PC-9 (cell line): ENCODE data around the gene SORBS2. TPM values are rescaled to one million over a fixed set of nuclear protein-coding genes. Genes with fewer than 3 reads are reported as not detected.

Source experiments
- BruUV-seq: library from RNA; stranded (reverse); fragments of 400-500 nt; replicated peaks from 2 replicates; lab custom pipeline; 2021; lab: Mats Ljungman, UMichigan
- CTCF ChIA-PET: fragments of 300-600 bp; sonication (Branson Sonifier 250); formaldehyde crosslinking; loops from one replicate; lab custom pipeline; 2022; ENCODE audit warnings: antibody characterized with exemption; lab: Charles Lee
- POLR2A ChIA-PET: fragments of 300-600 bp; sonication (Branson Sonifier 250); formaldehyde crosslinking; loops from one replicate; lab custom pipeline; 2022; ENCODE audit warnings: antibody characterized with exemption; ENCODE audit not compliant: unreplicated experiment; lab: Charles Lee
- DNase-seq, 2 experiments: peaks; one replicate each; pipeline versions ENCODE4 v3.0.0 to v3.0.0-alpha.2; 2015 to 2022; ENCODE audit warnings: mixed read lengths in 1 of 2
- H2AFZ ChIP-seq: fragments of 200-600 bp; sonication (generic); 2 replicates; pipeline ENCODE4 v1.8.1; 2017; ENCODE audit warnings: antibody characterized with exemption
- H3F3A ChIP-seq: fragments of 200-600 bp; sonication (generic); 2 replicates; pipeline ENCODE4 v1.8.1; 2017; ENCODE audit warnings: antibody characterized with exemption, mild to moderate bottlenecking, low read depth; ENCODE audit not compliant: insufficient read depth
- H3K27ac ChIP-seq: fragments of 200-600 bp; sonication (generic); 2 replicates; pipeline ENCODE4 v1.6.1; 2016; ENCODE audit warnings: mixed run types
- H3K27me3 ChIP-seq: fragments of 200-600 bp; sonication (generic); 2 replicates; pipeline ENCODE4 v1.6.1; 2016; ENCODE audit warnings: low read depth, mixed run types; ENCODE audit not compliant: insufficient read depth
- H3K36me3 ChIP-seq: fragments of 200-600 bp; sonication (generic); 2 replicates; pipeline ENCODE4 v1.6.1; 2016; ENCODE audit warnings: low read depth, mixed run types
- H3K4me1 ChIP-seq: fragments of 200-600 bp; sonication (generic); replicated peaks from 2 replicates; pipeline ENCODE4 v1.6.1; 2016; ENCODE audit warnings: mixed run types; ENCODE audit not compliant: insufficient read depth
- H3K4me2 ChIP-seq: fragments of 200-600 bp; sonication (generic); 2 replicates; pipeline ENCODE4 v1.6.1; 2017; ENCODE audit warnings: mixed run types
- H3K4me3 ChIP-seq: fragments of 200-600 bp; sonication (generic); 2 replicates; pipeline ENCODE4 v1.6.1; 2016; ENCODE audit warnings: mixed run types
- H3K79me2 ChIP-seq: fragments of 200-600 bp; sonication (generic); 2 replicates; pipeline ENCODE4 v1.6.1; 2017; ENCODE audit warnings: low read depth, mixed run types
- H3K9me2 ChIP-seq: fragments of 200-600 bp; sonication (generic); 2 replicates; pipeline ENCODE4 v1.8.1; 2017; ENCODE audit warnings: mild to moderate bottlenecking; ENCODE audit not compliant: insufficient read depth
- H3K9me3 ChIP-seq: fragments of 200-600 bp; sonication (generic); 2 replicates; pipeline ENCODE4 v1.8.1; 2016; ENCODE audit warnings: low read depth; ENCODE audit not compliant: insufficient read depth
- H4K20me1 ChIP-seq: fragments of 200-600 bp; sonication (generic); 2 replicates; pipeline ENCODE4 v1.8.1; 2017; ENCODE audit not compliant: insufficient read depth
- CTCF ChIP-seq: fragments of 200-600 bp; sonication (generic); conservative IDR thresholded peaks from 2 replicates; pipeline ENCODE4 v1.6.1; 2017; ENCODE audit warnings: mixed run types, antibody characterized with exemption, mild to moderate bottlenecking, moderate library complexity
- EZH2 ChIP-seq: fragments of 200-600 bp; sonication (generic); IDR thresholded peaks from 2 replicates; pipeline ENCODE4 v1.8.0; 2017; ENCODE audit warnings: antibody characterized with exemption, low read depth
- intact Hi-C: fragments of 100-400 bp; cut with micrococcal nuclease; formaldehyde crosslinking; loops from one replicate; pipeline ENCODE4 v1.10.0; 2022; ENCODE audit not compliant: unreplicated experiment
- total RNA-seq: library from RNA; stranded (reverse); gene quantifications from 2 replicates; pipeline ENCODE4 v1.2.3, GENCODE V29; 2021

SORBS2 gene
- total RNA-seq, 1 experiment from 2014 or later, result 16.4 TPM

GRCh38 chr4:185711726-185712125, 100.3 kb downstream of the SORBS2 start:
- Histone ChIP-seq H4K20me1 (no peaks in the 10 kb centered on the region), H3K4me1 (no peaks in the 10 kb centered on the region), H2AFZ (no peak overlapping the region), H3K4me3 (no peak overlapping the region), H3K4me2 (no peak overlapping the region), H3K9me2 (no peaks in the 10 kb centered on the region), H3K27ac (no peak overlapping the region), H3K27me3 (no peaks in the 10 kb centered on the region), H3K9me3 (no peaks in the 10 kb centered on the region), H3K36me3 (no peaks in the 10 kb centered on the region), H3K79me2 (no peaks in the 10 kb centered on the region), H3F3A (no peaks in the 10 kb centered on the region)
- BruUV-seq, result no TSS peak
- TF ChIP-seq CTCF, result no peak
- TF ChIP-seq EZH2, result no peak
- ChIA-PET CTCF (no interaction called here), POLR2A (no interaction called here)
- intact Hi-C loops, result no loop called here
- no peak for DNase-seq

- DNase-seq, result no peak
- Histone ChIP-seq H3K79me2 (no peaks in the 10 kb centered on the region), H3K27ac (no peak overlapping the region), H3K4me2 (no peak overlapping the region), H3K9me2 (no peaks in the 10 kb centered on the region), H3K36me3 (no peaks in the 10 kb centered on the region), H4K20me1 (no peaks in the 10 kb centered on the region), H3K4me1 (no peaks in the 10 kb centered on the region), H2AFZ (no peak overlapping the region), H3K4me3 (no peak overlapping the region), H3F3A (no peaks in the 10 kb centered on the region), H3K27me3 (no peaks in the 10 kb centered on the region), H3K9me3 (no peaks in the 10 kb centered on the region)
- no TSS peak for BruUV-seq
- TF ChIP-seq CTCF (no peak), EZH2 (no peak)
- intact Hi-C loops, result no loop called here
- ChIA-PET POLR2A (no interaction called here), CTCF (no interaction called here)
These were observed 101.5 kb downstream of the SORBS2 start for GRCh38 chr4:185710487-185710995.

DNA sequence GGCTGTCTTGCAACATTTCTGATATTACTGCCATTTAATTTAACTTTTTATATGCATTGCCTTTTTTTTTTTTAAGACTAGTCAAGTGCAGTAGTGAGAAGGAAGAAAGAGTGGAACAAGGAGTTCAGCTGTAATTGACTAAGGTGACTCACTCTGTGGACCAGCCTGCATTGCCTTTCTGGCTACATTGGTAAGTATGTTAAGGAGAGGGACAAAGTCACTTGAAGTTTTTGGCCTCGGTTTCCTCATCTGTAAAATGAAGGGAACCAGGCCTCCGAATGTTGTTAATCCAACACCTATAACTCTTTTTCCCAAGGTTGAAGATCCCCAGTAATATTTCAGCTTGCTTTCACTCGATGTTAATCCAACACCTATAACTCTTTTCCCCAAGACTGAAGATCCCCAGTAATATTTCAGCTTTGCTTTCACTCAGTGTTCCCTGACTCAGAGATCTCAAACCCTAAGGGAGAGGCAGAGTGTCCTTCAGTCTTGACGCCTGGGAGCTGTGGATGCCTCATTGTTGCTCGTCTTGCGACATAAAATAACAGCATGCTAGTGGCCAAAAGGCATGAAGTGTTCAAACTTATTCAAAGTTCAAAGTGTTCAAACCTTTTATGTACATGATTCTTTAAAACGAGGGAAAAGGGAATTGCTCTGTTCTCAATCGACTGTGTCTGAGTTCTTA, 102.0 kb downstream of the SORBS2 start:
- H3K9me3 ChIP-seq, result no peaks in the 10 kb centered on the region
- no peaks in the 10 kb centered on the region for H3K9me2 ChIP-seq
- no peaks in the 10 kb centered on the region for H3K27me3 ChIP-seq
- H3F3A ChIP-seq, result no peaks in the 10 kb centered on the region
- H3K36me3 ChIP-seq, result no peaks in the 10 kb centered on the region
- DNase-seq, result no peak
- H3K4me1 ChIP-seq, result no peaks in the 10 kb centered on the region
- no peak overlapping the region for H3K27ac ChIP-seq
- ChIA-PET POLR2A (no interaction called here), CTCF (no interaction called here)
- no peak for TF ChIP-seq CTCF
- no peak for TF ChIP-seq EZH2
- H2AFZ ChIP-seq, result no peak overlapping the region
- BruUV-seq, result no TSS peak
- no peak overlapping the region for H3K4me2 ChIP-seq
- H3K79me2 ChIP-seq, result no peaks in the 10 kb centered on the region
- intact Hi-C loops, result no loop called here
- H3K4me3 ChIP-seq, result no peak overlapping the region
- H4K20me1 ChIP-seq, result no peaks in the 10 kb centered on the region
